NT2/D1 (cell line): Measurements from ENCODE around the gene FLNC.

Source experiments
- YY1 ChIP-seq: IDR thresholded peaks from 2 replicates; pipeline ENCODE4 v1.6.1; 2011; ENCODE audit not compliant: insufficient read length, insufficient read depth
- ZNF274 ChIP-seq: IDR thresholded peaks from 2 replicates; pipeline ENCODE4 v1.6.1; 2011; ENCODE audit warnings: mild to moderate bottlenecking, low read depth, low read length

DNA sequence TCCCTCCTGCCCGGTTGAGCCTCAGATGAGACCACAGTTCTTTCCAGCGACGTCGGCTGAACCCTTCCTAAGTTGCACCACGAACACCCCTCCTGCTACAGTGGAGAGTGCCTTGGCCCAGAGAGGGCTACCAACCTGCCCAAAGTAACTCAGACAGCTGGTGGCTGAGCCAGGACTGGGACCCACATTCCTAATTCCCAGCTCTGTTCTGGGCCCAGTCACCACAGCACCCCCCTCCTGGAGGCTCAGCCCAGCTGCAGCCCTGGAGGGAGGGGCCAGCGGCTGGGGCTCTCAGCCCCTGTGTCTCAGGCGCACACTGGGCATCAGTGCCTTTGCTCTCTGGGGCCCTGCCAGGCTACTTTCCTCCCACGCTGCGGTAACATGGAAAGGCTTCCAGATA, 43.0 kb downstream of the FLNC start:
- TF ChIP-seq ZNF274 (no peak), YY1 (no peak)
